Measurements from ENCODE around the gene PSMD6.

DNA sequence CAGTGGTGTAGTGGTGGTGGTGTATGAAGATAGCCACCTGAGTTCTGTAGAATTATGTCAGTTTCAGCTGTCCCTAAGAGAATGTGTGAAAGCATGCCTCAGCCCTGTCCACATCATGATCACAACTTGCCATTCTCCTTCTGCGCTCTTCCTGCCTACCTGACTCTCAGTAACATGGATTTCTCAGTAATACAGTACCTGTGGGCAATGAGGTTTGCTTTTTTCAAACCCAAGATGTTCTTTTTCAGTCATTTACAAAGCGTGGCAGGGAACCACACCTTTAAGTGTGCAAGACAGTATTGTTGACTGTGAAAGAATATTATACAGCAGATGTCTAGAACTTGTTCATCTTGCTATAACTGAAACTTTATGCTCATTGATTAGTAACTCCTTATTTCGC lies 38.9 kb downstream of the PSMD6 start:
- TF ChIP-seq POLR2AphosphoS5 (IDR thresholded peaks at IDR 0.05; ENCODE audit: low read depth, low read length) (no peak), TAF1 (IDR thresholded peaks at IDR 0.05; ENCODE audit: borderline replicate concordance, insufficient read depth, low read length) (no peak), SIN3A (IDR thresholded peaks at IDR 0.05; ENCODE audit: borderline replicate concordance, insufficient read depth, low read length) (no peak)
- TF ChIP-seq, protein P1, sequence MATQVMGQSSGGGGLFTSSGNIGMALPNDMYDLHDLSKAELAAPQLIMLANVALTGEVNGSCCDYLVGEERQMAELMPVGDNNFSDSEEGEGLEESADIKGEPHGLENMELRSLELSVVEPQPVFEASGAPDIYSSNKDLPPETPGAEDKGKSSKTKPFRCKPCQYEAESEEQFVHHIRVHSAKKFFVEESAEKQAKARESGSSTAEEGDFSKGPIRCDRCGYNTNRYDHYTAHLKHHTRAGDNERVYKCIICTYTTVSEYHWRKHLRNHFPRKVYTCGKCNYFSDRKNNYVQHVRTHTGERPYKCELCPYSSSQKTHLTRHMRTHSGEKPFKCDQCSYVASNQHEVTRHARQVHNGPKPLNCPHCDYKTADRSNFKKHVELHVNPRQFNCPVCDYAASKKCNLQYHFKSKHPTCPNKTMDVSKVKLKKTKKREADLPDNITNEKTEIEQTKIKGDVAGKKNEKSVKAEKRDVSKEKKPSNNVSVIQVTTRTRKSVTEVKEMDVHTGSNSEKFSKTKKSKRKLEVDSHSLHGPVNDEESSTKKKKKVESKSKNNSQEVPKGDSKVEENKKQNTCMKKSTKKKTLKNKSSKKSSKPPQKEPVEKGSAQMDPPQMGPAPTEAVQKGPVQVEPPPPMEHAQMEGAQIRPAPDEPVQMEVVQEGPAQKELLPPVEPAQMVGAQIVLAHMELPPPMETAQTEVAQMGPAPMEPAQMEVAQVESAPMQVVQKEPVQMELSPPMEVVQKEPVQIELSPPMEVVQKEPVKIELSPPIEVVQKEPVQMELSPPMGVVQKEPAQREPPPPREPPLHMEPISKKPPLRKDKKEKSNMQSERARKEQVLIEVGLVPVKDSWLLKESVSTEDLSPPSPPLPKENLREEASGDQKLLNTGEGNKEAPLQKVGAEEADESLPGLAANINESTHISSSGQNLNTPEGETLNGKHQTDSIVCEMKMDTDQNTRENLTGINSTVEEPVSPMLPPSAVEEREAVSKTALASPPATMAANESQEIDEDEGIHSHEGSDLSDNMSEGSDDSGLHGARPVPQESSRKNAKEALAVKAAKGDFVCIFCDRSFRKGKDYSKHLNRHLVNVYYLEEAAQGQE (IDR thresholded peaks at IDR 0.05; ENCODE audit: insufficient read depth in 1 of 2, low read depth in 2 of 2, low read length in 2 of 2), result no peak

Data from PFSK-1 (cell line).